Type B pancreatic cell (in vitro differentiated cells): Measurements from ENCODE around the gene GRAP. TPM values are rescaled to one million over a fixed set of nuclear protein-coding genes. Genes with fewer than 3 reads are reported as not detected.
A peak's percentile ranks its signal among the peaks of the same experiment; 100 is the strongest.
"Not testable (repeated sequence)": the region's sequence is repeated elsewhere in the genome, so short reads cannot be mapped to it uniquely, and the experiment has no call there.

Experiments used
- DNase-seq: peaks from one replicate; pipeline ENCODE4 v3.0.0; 2021; ENCODE audit warnings: mixed read lengths; ENCODE audit not compliant: unreplicated experiment; ENCODE audit errors: extremely low spot score
- H3K27ac Mint-ChIP-seq: 2 replicates; pipeline ENCODE4 v1.8.0; 2021; ENCODE audit warnings: mild to moderate bottlenecking, mixed read lengths
- H3K27me3 Mint-ChIP-seq: 2 replicates; pipeline ENCODE4 v1.8.0; 2021; ENCODE audit warnings: mixed read lengths
- H3K36me3 Mint-ChIP-seq: 2 replicates; pipeline ENCODE4 v1.8.0; 2021; ENCODE audit warnings: mixed read lengths
- H3K4me1 Mint-ChIP-seq: one replicate; pipeline ENCODE4 v1.8.0; 2021; ENCODE audit warnings: mixed read lengths; ENCODE audit not compliant: unreplicated experiment
- H3K4me3 Mint-ChIP-seq: 2 replicates; pipeline ENCODE4 v1.8.0; 2021; ENCODE audit warnings: mild to moderate bottlenecking, mixed read lengths
- H3K9me3 Mint-ChIP-seq: 2 replicates; pipeline ENCODE4 v1.8.0; 2021; ENCODE audit warnings: mixed read lengths
- CTCF ChIP-seq: fragments of 200-600 bp; sonication (generic); conservative IDR thresholded peaks from 2 replicates; pipeline ENCODE4 v1.5.0; 2021; ENCODE audit warnings: antibody characterized with exemption, mild to moderate bottlenecking
- long read RNA-seq: library from polyadenylated mRNA; unstranded; transcript quantifications from one replicate; pipeline ENCODE4 v2.0.0, GENCODE V29; 2020
- total RNA-seq: library from RNA; stranded (reverse); gene quantifications from 2 replicates; pipeline ENCODE4 v1.2.1, GENCODE V29; 2021; ENCODE audit warnings: low replicate concordance

GRAP gene
- total RNA-seq = 0.22 TPM in 1 of 2 replicates, not detected in the other
- long read RNA-seq = 0 reads

GRCh38 chr17:19046782-19047375 lies at the start of gene GRAP:
TSS of gene GRAP (minus strand) at chr17:19046957. CDS start at chr17:19046926, 31 bp downstream.
- not testable (repeated sequence) for H3K27ac Mint-ChIP-seq, H3K9me3 Mint-ChIP-seq, H3K36me3 Mint-ChIP-seq, H3K27me3 Mint-ChIP-seq, H3K4me3 Mint-ChIP-seq, H3K4me1 Mint-ChIP-seq, DNase-seq

- H3K4me1 Mint-ChIP-seq, H3K36me3 Mint-ChIP-seq, H3K9me3 Mint-ChIP-seq, H3K4me3 Mint-ChIP-seq, H3K27me3 Mint-ChIP-seq, H3K27ac Mint-ChIP-seq: not testable (repeated sequence)
- peak; percentile 18 for DNase-seq
These were observed 47.1 kb upstream of the GRAP start for GRCh38 chr17:19093684-19094438.

GRCh38 chr17:19092737-19093683 lies 46.3 kb upstream of the GRAP start:
- peak; percentile 2 for DNase-seq
- not testable (repeated sequence) for H3K4me3 Mint-ChIP-seq, H3K27ac Mint-ChIP-seq, H3K36me3 Mint-ChIP-seq, H3K27me3 Mint-ChIP-seq, H3K4me1 Mint-ChIP-seq, H3K9me3 Mint-ChIP-seq

- H3K36me3 Mint-ChIP-seq, H3K4me1 Mint-ChIP-seq, H3K27ac Mint-ChIP-seq, DNase-seq, H3K27me3 Mint-ChIP-seq, H3K9me3 Mint-ChIP-seq, H3K4me3 Mint-ChIP-seq: not testable (repeated sequence)
These were observed 43.5 kb upstream of the GRAP start for GRCh38 chr17:19090058-19090772.

GRCh38 chr17:19088804-19089685 lies 42.3 kb upstream of the GRAP start:
- not testable (repeated sequence) for H3K4me1 Mint-ChIP-seq, H3K9me3 Mint-ChIP-seq, H3K27me3 Mint-ChIP-seq, DNase-seq, H3K27ac Mint-ChIP-seq, H3K4me3 Mint-ChIP-seq, H3K36me3 Mint-ChIP-seq

- not testable (repeated sequence) for DNase-seq, H3K36me3 Mint-ChIP-seq, H3K4me3 Mint-ChIP-seq, H3K27ac Mint-ChIP-seq, H3K27me3 Mint-ChIP-seq, H3K4me1 Mint-ChIP-seq, H3K9me3 Mint-ChIP-seq
These were observed 30.6 kb upstream of the GRAP start for GRCh38 chr17:19077386-19077785.

- H3K36me3 Mint-ChIP-seq, H3K4me3 Mint-ChIP-seq, H3K9me3 Mint-ChIP-seq, H3K27ac Mint-ChIP-seq, DNase-seq, H3K27me3 Mint-ChIP-seq, H3K4me1 Mint-ChIP-seq: not testable (repeated sequence)
- peak; percentile 21 for TF ChIP-seq CTCF
These were observed 29.8 kb upstream of the GRAP start for GRCh38 chr17:19076398-19077192.

GRCh38 chr17:19070318-19071168 lies 23.8 kb upstream of the GRAP start:
- H3K27me3 Mint-ChIP-seq, DNase-seq, H3K4me3 Mint-ChIP-seq, H3K36me3 Mint-ChIP-seq, H3K9me3 Mint-ChIP-seq, H3K27ac Mint-ChIP-seq, H3K4me1 Mint-ChIP-seq: not testable (repeated sequence)

- not testable (repeated sequence) for H3K27ac Mint-ChIP-seq, H3K4me1 Mint-ChIP-seq, H3K27me3 Mint-ChIP-seq, DNase-seq, H3K9me3 Mint-ChIP-seq, H3K36me3 Mint-ChIP-seq, H3K4me3 Mint-ChIP-seq
These were observed 17.6 kb upstream of the GRAP start for GRCh38 chr17:19064378-19064777.

GRCh38 chr17:19063326-19063956 lies 16.7 kb upstream of the GRAP start:
- not testable (repeated sequence) for H3K27me3 Mint-ChIP-seq, H3K9me3 Mint-ChIP-seq
- peak overlapping the region; percentile 84 for H3K4me3 Mint-ChIP-seq

More at GRCh38 chr17:19063326-19063956, 16.7 kb upstream of the GRAP start:
- not testable (repeated sequence) for H3K36me3 Mint-ChIP-seq, H3K4me1 Mint-ChIP-seq
- H3K27ac Mint-ChIP-seq = peak overlapping the region; percentile 97
- DNase-seq = peak; percentile 90
